Ectodermal cell (in vitro differentiated cells): ENCODE data around the gene INPP5A.
A peak's percentile ranks its signal among the peaks of the same experiment; 100 is the strongest.

Experiments
- H3K27ac ChIP-seq: 2 replicates; pipeline ENCODE4 v1.7.0; 2013; ENCODE audit warnings: mild to moderate bottlenecking, low read depth, low read length; ENCODE audit not compliant: insufficient read depth, poor library complexity, severe bottlenecking
- H3K27me3 ChIP-seq: 2 replicates; pipeline ENCODE4 v1.7.0; 2013; ENCODE audit warnings: mild to moderate bottlenecking, low read length; ENCODE audit not compliant: insufficient read depth, control insufficient read depth, poor library complexity, severe bottlenecking
- H3K36me3 ChIP-seq: one replicate; pipeline ENCODE4 v1.7.0; 2013; ENCODE audit warnings: low read length; ENCODE audit not compliant: control insufficient read depth, insufficient read depth
- H3K4me1 ChIP-seq: one replicate; pipeline ENCODE4 v1.7.0; 2013; ENCODE audit warnings: low read length; ENCODE audit not compliant: control insufficient read depth, insufficient read depth
- H3K4me3 ChIP-seq: 2 replicates; pipeline ENCODE4 v1.7.0; 2013; ENCODE audit warnings: low read depth, low read length, control low read depth; ENCODE audit not compliant: insufficient read depth
- H3K9me3 ChIP-seq: 2 replicates; pipeline ENCODE4 v1.7.0; 2013; ENCODE audit warnings: mild to moderate bottlenecking, low read length, moderate library complexity; ENCODE audit not compliant: control insufficient read depth
- WGBS, 2 experiments: methylation state at CpG; one replicate each; pipeline ENCODE4 v1.1.7; 2013; ENCODE audit warnings: missing lambda C conversion rate in 2 of 2; 5-methylcytosine and 5-hydroxymethylcytosine counted together

INPP5A gene

GRCh38 chr10:132511121-132512051 is 26.2 kb upstream of the INPP5A start:
- H3K9me3 ChIP-seq: no peaks in the 10 kb centered on the region
- WGBS, 2 experiments: 90 to 91% methylated on average over 22 to 23 of the region's 23 CpGs
- H3K36me3 ChIP-seq: no peaks in the 10 kb centered on the region
- H3K27me3 ChIP-seq: peaks cover 8% of the 10 kb centered on the region
- no peak overlapping the region for H3K4me3 ChIP-seq
- no peak overlapping the region for H3K27ac ChIP-seq
- H3K4me1 ChIP-seq: peaks cover 3% of the 10 kb centered on the region

GRCh38 chr10:132512052-132512442 is 25.5 kb upstream of the INPP5A start:
- Histone ChIP-seq H3K27me3 (peaks cover 15% of the 10 kb centered on the region), H3K4me3 (no peak overlapping the region), H3K4me1 (peaks cover 10% of the 10 kb centered on the region), H3K9me3 (no peaks in the 10 kb centered on the region), H3K27ac (no peak overlapping the region), H3K36me3 (no peaks in the 10 kb centered on the region)
- 88% methylated on average over 1 of the region's 1 CpG; no CpG with 5 or more reads in 1 of the 2 experiments for WGBS, 2 experiments

GRCh38 chr10:132512693-132513345 is 24.8 kb upstream of the INPP5A start:
- Histone ChIP-seq H3K36me3 (no peaks in the 10 kb centered on the region), H3K9me3 (no peaks in the 10 kb centered on the region), H3K4me1 (peaks cover 18% of the 10 kb centered on the region), H3K27me3 (peaks cover 22% of the 10 kb centered on the region), H3K27ac (no peak overlapping the region), H3K4me3 (no peak overlapping the region)
- 85 to 88% methylated on average over 9 of the region's 9 CpGs for WGBS, 2 experiments

GRCh38 chr10:132514821-132515520 is 22.6 kb upstream of the INPP5A start:
- WGBS, 2 experiments: 85 to 87% methylated on average over 21 of the region's 21 CpGs

GRCh38 chr10:132515811-132516726 is 21.5 kb upstream of the INPP5A start:
- Histone ChIP-seq H3K4me1 (peaks cover 27% of the 10 kb centered on the region), H3K36me3 (no peaks in the 10 kb centered on the region), H3K9me3 (no peaks in the 10 kb centered on the region), H3K27me3 (peaks cover 55% of the 10 kb centered on the region), H3K27ac (no peak overlapping the region), H3K4me3 (no peak overlapping the region)
- WGBS, 2 experiments: 84% methylated on average over 19 of the region's 19 CpGs

More at GRCh38 chr10:132514821-132515520, 22.6 kb upstream of the INPP5A start:
- no peak overlapping the region for H3K4me3 ChIP-seq
- no peaks in the 10 kb centered on the region for H3K9me3 ChIP-seq
- H3K27me3 ChIP-seq: peaks cover 44% of the 10 kb centered on the region
- H3K4me1 ChIP-seq: peaks cover 27% of the 10 kb centered on the region
- H3K27ac ChIP-seq: no peak overlapping the region
- no peaks in the 10 kb centered on the region for H3K36me3 ChIP-seq

DNA sequence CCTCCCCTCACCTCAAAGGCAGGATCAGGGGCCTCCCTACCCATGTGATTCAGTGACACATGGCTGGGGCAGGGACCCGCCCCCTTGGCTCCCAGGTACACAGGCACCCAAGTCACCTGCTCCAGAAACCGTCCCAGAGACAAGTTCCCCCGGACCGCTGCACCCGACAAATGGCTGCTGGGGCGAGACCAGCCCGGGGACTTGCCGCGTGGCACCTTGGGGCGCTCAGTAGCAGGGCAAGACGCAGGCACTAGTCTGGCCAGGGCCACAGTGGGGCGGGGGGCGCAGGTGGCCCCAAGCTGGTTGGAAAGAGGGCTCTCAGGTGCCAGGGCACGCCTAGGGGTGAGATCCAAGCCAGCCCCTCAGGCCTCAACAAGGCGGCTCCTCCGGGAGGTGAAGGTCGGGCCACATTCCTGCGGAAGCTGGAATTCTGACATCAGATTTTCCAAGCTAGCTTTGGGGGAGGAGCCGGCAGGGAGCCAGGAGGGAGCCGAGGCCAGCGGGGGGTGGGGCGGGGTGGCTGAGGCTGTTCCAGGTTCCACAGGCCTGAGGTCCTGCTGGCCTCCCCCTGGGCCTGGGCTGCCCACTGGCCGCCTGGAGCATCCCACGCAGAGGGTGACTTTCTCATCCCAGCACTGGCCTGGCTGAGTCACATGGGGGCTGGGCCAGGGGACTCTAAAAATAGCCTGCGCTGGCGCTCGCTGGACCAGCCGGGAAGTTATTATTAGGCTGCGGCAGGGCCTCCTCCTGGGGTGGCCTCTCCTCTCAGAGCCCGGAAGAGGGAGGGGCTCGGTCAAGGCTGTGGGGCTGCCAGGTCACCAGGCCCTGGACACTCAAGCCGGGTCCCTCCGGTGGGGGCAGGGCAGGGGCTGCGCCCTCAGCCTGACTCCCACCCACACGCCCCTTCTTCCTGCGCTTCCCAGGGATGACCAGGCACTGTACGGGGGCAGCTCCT is 20.5 kb upstream of the INPP5A start:
- H3K27me3 ChIP-seq: peaks cover 57% of the 10 kb centered on the region
- no peak overlapping the region for H3K27ac ChIP-seq
- 27 to 29% methylated on average over 37 of the region's 37 CpGs for WGBS, 2 experiments
- no peak overlapping the region for H3K4me3 ChIP-seq
- no peaks in the 10 kb centered on the region for H3K36me3 ChIP-seq
- H3K9me3 ChIP-seq: no peaks in the 10 kb centered on the region
- H3K4me1 ChIP-seq: peaks cover 27% of the 10 kb centered on the region

GRCh38 chr10:132517951-132518521 is 19.6 kb upstream of the INPP5A start:
- WGBS, 2 experiments: 4 to 6% methylated on average over 15 to 16 of the region's 16 CpGs
- Histone ChIP-seq H3K27ac (no peak overlapping the region), H3K36me3 (no peaks in the 10 kb centered on the region), H3K9me3 (no peaks in the 10 kb centered on the region), H3K4me1 (peaks cover 27% of the 10 kb centered on the region), H3K27me3 (peaks cover 57% of the 10 kb centered on the region), H3K4me3 (no peak overlapping the region)

DNA sequence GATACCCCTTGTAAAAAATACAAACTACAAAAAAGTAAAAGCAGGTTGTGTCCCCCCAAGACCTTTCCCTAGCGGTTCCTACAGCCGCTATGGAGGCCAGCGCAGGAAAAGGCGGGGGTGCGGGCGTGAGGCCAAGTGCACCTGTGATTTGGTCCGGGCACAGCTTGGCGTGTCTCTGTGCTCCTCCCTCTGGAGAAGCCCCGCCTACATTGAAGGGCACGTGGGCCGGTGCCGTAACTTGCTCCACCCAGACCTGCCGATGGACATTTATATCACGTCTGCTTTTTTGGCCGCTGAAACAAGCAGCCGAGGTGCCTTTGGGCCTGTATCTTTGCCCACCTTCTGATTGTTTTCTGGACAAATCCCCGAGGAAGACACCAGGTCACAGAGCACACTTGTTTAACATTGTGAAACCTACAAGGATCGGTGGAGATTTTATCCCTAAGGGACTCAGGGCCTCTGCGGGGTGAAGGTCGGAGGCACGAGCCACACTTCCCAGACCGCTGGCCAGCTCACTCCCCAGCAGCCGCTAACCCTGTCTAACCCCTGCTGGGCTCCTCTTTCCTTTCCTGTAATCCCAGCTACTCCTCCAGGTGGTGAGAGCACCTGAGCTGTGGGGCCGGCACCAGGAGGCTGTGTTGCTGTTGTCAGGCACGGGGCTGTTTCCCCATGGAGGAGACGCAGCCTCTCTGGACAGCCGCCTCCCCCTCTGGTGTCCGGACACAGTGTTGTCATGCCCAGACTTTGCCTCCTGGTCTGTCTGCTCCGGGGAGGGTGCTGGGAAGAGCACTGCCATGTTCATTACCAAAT is 18.8 kb upstream of the INPP5A start:
- WGBS, 2 experiments: 8% methylated on average over 29 of the region's 29 CpGs
- peaks cover 57% of the 10 kb centered on the region for H3K27me3 ChIP-seq
- H3K4me3 ChIP-seq: peak overlapping the region; percentile 12
- H3K9me3 ChIP-seq: no peaks in the 10 kb centered on the region
- H3K36me3 ChIP-seq: no peaks in the 10 kb centered on the region
- H3K27ac ChIP-seq: no peak overlapping the region
- H3K4me1 ChIP-seq: peaks cover 27% of the 10 kb centered on the region
